Thyroid gland (tissue), 4 donors: Measurements from ENCODE around the gene KIF1B. TPM values are rescaled to one million over a fixed set of nuclear protein-coding genes. Genes with fewer than 3 reads are reported as not detected.

Experiments
- DNase-seq, 2 donors: peaks; one replicate each; pipeline ENCODE4 v3.0.0-alpha.2; 2019
- H3K27ac ChIP-seq, 3 donors: fragments of 200-600 bp; sonication (generic); 1 replicate in 2 of 3; 2 replicates in 1 of 3; pipeline ENCODE4 v1.5.1; 2016 to 2019; ENCODE audit warnings: mild to moderate bottlenecking in 1 of 3, moderate library complexity in 1 of 3
- H3K27me3 ChIP-seq: fragments of 200-600 bp; sonication (generic); one replicate; pipeline ENCODE4 v1.5.1; 2019
- H3K36me3 ChIP-seq, 2 donors: fragments of 200-600 bp; sonication (generic); one replicate each; pipeline ENCODE4 v1.5.1; 2016 to 2019
- H3K4me1 ChIP-seq, 2 donors: fragments of 200-600 bp; sonication (generic); one replicate each; pipeline ENCODE4 v1.5.1; 2017 to 2019
- H3K4me3 ChIP-seq, 3 donors: fragments of 200-600 bp; sonication (generic); replicated peaks in 1 of 3; 1 replicate in 2 of 3; 2 replicates in 1 of 3; pipeline ENCODE4 v1.5.1; 2016; ENCODE audit warnings: mild to moderate bottlenecking in 1 of 3
- H3K9me3 ChIP-seq: fragments of 200-600 bp; sonication (generic); one replicate; pipeline ENCODE4 v1.5.1; 2017
- POLR2A ChIP-seq, 2 donors: fragments of 450-650 bp; IDR thresholded peaks; one replicate each; pipeline ENCODE4 v1.6.1; 2017; ENCODE audit warnings: antibody characterized with exemption in 2 of 2, mild to moderate bottlenecking in 2 of 2, moderate library complexity in 1 of 2
- WGBS, 2 donors: methylation state at CpG; one replicate each; pipeline ENCODE4 v1.1.5; 2017; 5-methylcytosine and 5-hydroxymethylcytosine counted together
- intact Hi-C: fragments of 100-400 bp; cut with DNase I; formaldehyde crosslinking; loops from one replicate; pipeline ENCODE4 v1.15.1; 2023
- total RNA-seq, 4 donors: library from RNA; depleted of rRNA; stranded (reverse); fragments of >200 nt; gene quantifications; one replicate each; pipeline ENCODE4 v1.2.3, GENCODE V29; 2016
- TF ChIP-seq, protein P1 (sequence below), 6 experiments: fragments of 200-600 bp in 3 of 6; fragments of 450-650 bp in 3 of 6; sonication (generic) in 3 of 6; IDR thresholded peaks; one replicate each; pipeline ENCODE4 v1.5.1; 2016 to 2019; ENCODE audit warnings: antibody characterized with exemption in 6 of 6, mild to moderate bottlenecking in 2 of 6, inconsistent platforms in 1 of 6, moderate library complexity in 1 of 6

KIF1B gene
- total RNA-seq, 4 donors from 2014 or later: 51.7 to 70.5 (median 53.5) TPM

DNA sequence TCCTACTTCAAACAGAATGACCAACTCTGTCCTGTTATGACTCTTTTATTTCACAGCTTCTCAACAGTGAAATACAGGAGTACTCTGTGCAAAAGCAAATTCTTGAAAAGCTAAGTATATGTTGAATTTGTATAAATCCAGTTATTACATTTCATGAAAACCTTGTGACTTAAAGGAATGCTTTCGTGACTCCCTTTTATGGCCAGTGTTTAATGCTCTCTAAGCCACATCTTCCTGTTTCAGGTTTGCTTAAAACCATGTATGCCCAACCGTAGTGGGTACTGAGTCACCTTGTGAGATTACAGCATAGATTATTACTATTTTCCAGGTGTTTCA, 40.2 kb upstream of the KIF1B start:
- TF ChIP-seq POLR2A (IDR thresholded peaks at IDR 0.05): no peak
- TF ChIP-seq, protein P1, sequence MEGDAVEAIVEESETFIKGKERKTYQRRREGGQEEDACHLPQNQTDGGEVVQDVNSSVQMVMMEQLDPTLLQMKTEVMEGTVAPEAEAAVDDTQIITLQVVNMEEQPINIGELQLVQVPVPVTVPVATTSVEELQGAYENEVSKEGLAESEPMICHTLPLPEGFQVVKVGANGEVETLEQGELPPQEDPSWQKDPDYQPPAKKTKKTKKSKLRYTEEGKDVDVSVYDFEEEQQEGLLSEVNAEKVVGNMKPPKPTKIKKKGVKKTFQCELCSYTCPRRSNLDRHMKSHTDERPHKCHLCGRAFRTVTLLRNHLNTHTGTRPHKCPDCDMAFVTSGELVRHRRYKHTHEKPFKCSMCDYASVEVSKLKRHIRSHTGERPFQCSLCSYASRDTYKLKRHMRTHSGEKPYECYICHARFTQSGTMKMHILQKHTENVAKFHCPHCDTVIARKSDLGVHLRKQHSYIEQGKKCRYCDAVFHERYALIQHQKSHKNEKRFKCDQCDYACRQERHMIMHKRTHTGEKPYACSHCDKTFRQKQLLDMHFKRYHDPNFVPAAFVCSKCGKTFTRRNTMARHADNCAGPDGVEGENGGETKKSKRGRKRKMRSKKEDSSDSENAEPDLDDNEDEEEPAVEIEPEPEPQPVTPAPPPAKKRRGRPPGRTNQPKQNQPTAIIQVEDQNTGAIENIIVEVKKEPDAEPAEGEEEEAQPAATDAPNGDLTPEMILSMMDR (IDR thresholded peaks at IDR 0.05): no peak
- intact Hi-C loops: no loop called here
- Histone ChIP-seq H3K27ac (no peak overlapping the region), H3K36me3 (peaks cover 21 to 33% of the 10 kb centered on the region in 2 donors), H3K27me3 (no peaks in the 10 kb centered on the region), H3K9me3 (no peaks in the 10 kb centered on the region), H3K4me1 (peaks cover 4 to 13% of the 10 kb centered on the region in 2 donors), H3K4me3 (no peak overlapping the region)
- WGBS, 2 donors: 87 to 92% methylated on average over 2 of the region's 2 CpGs
- DNase-seq: no peak

DNA sequence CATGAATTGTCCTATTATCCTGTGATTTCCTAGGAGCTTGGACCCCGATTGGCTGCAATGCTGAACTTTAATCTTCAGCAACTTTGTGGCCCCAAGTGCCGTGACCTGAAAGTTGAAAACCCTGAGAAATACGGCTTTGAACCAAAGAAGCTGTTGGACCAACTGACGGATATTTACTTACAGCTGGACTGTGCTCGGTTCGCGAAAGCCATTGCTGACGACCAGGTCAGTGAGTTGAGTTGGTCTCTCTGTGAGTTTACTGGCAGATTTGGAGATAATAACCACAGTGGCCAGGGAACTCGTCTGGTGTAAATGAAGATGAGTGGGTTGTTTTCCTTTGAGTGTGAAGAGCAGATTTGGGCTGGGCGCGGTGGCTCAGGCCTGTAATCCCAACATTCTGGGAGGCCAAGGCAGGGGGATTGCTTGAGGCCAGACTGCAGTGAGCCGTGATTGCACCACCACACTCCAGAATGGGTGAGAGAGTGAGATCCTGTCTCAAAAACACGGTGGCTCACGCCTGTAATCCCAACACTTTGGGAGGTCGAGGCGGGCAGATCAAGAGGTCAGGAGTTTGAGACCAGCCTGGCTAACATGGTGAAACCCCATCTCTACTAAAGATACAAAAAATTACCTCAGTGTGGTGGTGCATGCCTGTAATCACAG, 39.1 kb upstream of the KIF1B start:
- Histone ChIP-seq H3K27ac (no peak overlapping the region), H3K9me3 (no peaks in the 10 kb centered on the region), H3K27me3 (no peaks in the 10 kb centered on the region), H3K4me1 (peaks cover 4 to 13% of the 10 kb centered on the region in 2 donors), H3K36me3 (peaks cover 21 to 24% of the 10 kb centered on the region in 2 donors), H3K4me3 (no peak overlapping the region)
- intact Hi-C loops: no loop called here
- TF ChIP-seq, protein P1 (IDR thresholded peaks at IDR 0.05): no peak
- TF ChIP-seq POLR2A (IDR thresholded peaks at IDR 0.05): no peak
- DNase-seq: no peak
- 88 to 94% methylated on average over 16 of the region's 16 CpGs for WGBS, 2 donors

DNA sequence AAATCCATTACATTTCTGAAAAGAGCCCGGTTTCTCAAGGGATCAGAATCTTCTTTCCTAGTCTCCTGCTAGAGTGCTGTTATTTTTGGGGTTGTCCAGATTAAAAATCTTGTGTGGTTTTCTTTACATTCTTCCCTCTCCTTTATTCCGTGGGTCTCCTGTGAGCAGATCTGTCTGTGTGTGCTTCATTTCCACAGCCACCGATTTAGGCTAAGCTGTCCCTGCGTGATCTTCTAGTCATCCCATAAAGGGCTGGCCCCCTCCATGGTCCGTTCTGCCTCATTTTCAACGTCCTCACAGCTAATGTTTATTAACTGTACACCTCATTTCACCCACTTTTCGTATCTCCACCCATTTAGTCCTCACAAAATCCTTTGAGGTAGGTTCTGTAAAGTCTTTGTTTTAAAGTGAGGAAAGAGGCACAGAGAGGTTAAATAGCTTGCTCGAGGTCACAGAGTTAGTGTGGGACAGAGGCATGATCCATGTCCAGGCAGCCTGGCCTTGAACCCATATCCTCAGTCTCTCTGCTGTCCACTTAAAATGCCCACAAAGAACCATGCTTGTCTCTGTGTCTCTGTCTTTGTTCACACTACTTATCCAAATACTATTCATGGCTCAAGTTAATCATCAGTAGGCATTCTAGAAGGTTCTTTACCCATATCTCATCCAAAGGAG, 38.2 kb upstream of the KIF1B start:
- intact Hi-C loops: no loop called here
- TF ChIP-seq, protein P1 (IDR thresholded peaks at IDR 0.05): no peak
- no peak for TF ChIP-seq POLR2A (IDR thresholded peaks at IDR 0.05)
- Histone ChIP-seq H3K36me3 (peaks cover 21 to 23% of the 10 kb centered on the region in 2 donors), H3K4me3 (no peak overlapping the region), H3K27me3 (no peaks in the 10 kb centered on the region), H3K27ac (no peak overlapping the region), H3K9me3 (no peaks in the 10 kb centered on the region), H3K4me1 (peaks cover 4 to 13% of the 10 kb centered on the region in 2 donors)
- 94 to 95% methylated on average over 8 of the region's 8 CpGs for WGBS, 2 donors
- DNase-seq: no peak

DNA sequence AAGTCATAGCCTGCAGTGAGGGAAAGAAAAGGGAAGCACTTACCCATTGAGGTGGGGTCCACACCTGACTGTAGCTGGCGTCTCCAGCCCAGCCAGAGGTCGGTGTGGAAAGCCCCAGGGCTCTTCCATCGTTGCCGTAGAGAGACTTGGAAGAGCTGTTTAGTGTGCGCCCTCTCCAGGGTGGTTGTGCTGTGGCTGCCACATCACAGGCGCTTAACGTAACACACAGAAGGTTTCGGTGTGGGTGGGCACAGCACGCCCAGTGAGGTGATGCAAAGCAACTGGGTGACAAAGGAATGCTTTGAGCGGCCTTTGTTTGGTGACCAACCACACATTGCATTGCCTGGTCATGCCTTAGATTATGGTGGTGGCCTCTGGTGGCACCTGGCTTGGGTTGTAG, 36.8 kb upstream of the KIF1B start:
- no peak for TF ChIP-seq POLR2A (IDR thresholded peaks at IDR 0.05)
- TF ChIP-seq, protein P1 (IDR thresholded peaks at IDR 0.05): no peak
- peaks cover 4 to 13% of the 10 kb centered on the region in 2 donors for H3K4me1 ChIP-seq
- H3K4me3 ChIP-seq: no peak overlapping the region
- H3K9me3 ChIP-seq: no peaks in the 10 kb centered on the region
- H3K27ac ChIP-seq: no peak overlapping the region
- intact Hi-C loops: no loop called here
- peaks cover 21 to 23% of the 10 kb centered on the region in 2 donors for H3K36me3 ChIP-seq
- no peaks in the 10 kb centered on the region for H3K27me3 ChIP-seq
- WGBS, 2 donors: 83 to 86% methylated on average over 10 of the region's 10 CpGs
- no peak for DNase-seq

DNA sequence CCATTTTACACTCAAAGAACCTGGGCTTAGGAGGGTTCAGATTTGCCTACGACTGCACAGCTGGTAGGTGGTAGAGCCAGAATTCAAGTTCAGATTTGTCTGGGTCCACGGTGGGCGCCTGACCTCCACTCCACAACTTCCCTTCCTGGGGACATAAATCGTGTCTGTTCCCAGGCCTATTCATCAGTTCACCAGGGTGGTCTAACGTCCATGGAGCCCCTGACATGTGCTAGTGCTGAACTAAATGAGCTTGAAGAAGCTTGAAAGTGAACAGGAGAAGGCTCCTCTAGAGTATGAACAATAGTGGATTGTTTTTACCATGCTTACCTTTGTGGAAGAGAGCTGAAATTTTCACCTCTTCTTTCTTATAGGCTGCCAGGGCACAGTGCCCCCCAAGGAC, 32.5 kb upstream of the KIF1B start:
- no peak for DNase-seq
- H3K27ac ChIP-seq: no peak overlapping the region
- no peaks in the 10 kb centered on the region for H3K4me1 ChIP-seq
- H3K4me3 ChIP-seq: no peak overlapping the region
- H3K9me3 ChIP-seq: no peaks in the 10 kb centered on the region
- WGBS, 2 donors: 75 to 88% methylated on average over 5 of the region's 5 CpGs
- H3K36me3 ChIP-seq: peaks cover 26 to 28% of the 10 kb centered on the region in 2 donors
- no peaks in the 10 kb centered on the region for H3K27me3 ChIP-seq
- intact Hi-C loops: no loop called here
- TF ChIP-seq, protein P1 (IDR thresholded peaks at IDR 0.05): no peak
- TF ChIP-seq POLR2A (IDR thresholded peaks at IDR 0.05): no peak
